ENCODE data around the gene CCDC172. TPM values are rescaled to one million over a fixed set of nuclear protein-coding genes. Genes with fewer than 3 reads are reported as not detected.

The CCDC172 gene
- total and polyA plus RNA-seq, 2 donors (not counting 1 experiment from before 2014, with no cell fraction given), result not detected

- WGBS (ENCODE audit: insufficient coverage), result 100% methylated on average over 1 of the region's 5 CpGs
- H3K9me3 Mint-ChIP-seq (ENCODE audit: insufficient read depth), result no peaks in the 10 kb centered on the region
- H3K27ac ChIP-seq (ENCODE audit: low read length in 2 of 2), result no peak overlapping the region
- H3K27me3 Mint-ChIP-seq, result peaks cover 2% of the 10 kb centered on the region
- H3K36me3 ChIP-seq (replicated peaks in 1 of 2; ENCODE audit: control extremely low read depth in 1 of 2, control insufficient read depth in 1 of 2, extremely low read depth in 1 of 2, insufficient read depth in 2 of 2, low read length in 1 of 2), result no peaks in the 10 kb centered on the region
- no peaks in the 10 kb centered on the region for H3K79me2 ChIP-seq (ENCODE audit: control insufficient read depth, insufficient read depth, low read length)
- intact Hi-C loops (cut with micrococcal nuclease), result no loop called here
- ATAC-seq (ENCODE audit: low read depth) (no peak), DNase-seq (no peak)
- no peaks in the 10 kb centered on the region for H4K20me1 ChIP-seq (ENCODE audit: control insufficient read depth, insufficient read depth, low read length, poor library complexity, severe bottlenecking)
- ChIA-PET CTCF (no interaction called here), POLR2A (no interaction called here)
- no peak overlapping the region for H3K9ac ChIP-seq (ENCODE audit: low read length)
- no peak overlapping the region for H3K4me3 ChIP-seq (ENCODE audit: control extremely low read depth in 1 of 5, extremely low read depth in 1 of 5, insufficient read depth in 1 of 5, low read depth in 2 of 5, low read length in 4 of 5)
- H2AFZ ChIP-seq (ENCODE audit: insufficient read depth, low read depth, low read length, poor library complexity, severe bottlenecking), result no peak overlapping the region
- no peak overlapping the region for H3K4me3 Mint-ChIP-seq
- no peak overlapping the region for H3K4me2 ChIP-seq (replicated peaks; ENCODE audit: low read depth, low read length, poor library complexity, severe bottlenecking)
- H3K27me3 ChIP-seq (replicated peaks in 1 of 4; ENCODE audit: control extremely low read depth in 1 of 4, control insufficient read depth in 3 of 4, insufficient read depth in 4 of 4, low read length in 3 of 4), result no peaks in the 10 kb centered on the region
- H3K4me1 ChIP-seq (ENCODE audit: control insufficient read depth in 2 of 2, insufficient read depth in 2 of 2, low read length in 2 of 2), result no peaks in the 10 kb centered on the region
- H3K27ac Mint-ChIP-seq, result no peak overlapping the region
- no peaks in the 10 kb centered on the region for H3K4me1 Mint-ChIP-seq
- peaks cover 0 to 3% (median 2%) of the 10 kb centered on the region in 3 donors for H3K9me3 ChIP-seq (ENCODE audit: control extremely low read depth in 1 of 3, control insufficient read depth in 2 of 3, insufficient read depth in 1 of 3, low read length in 2 of 3)
- TF ChIP-seq CTCF (IDR thresholded peaks at IDR 0.05), result no peak
- TF ChIP-seq EZH2 (IDR thresholded peaks at IDR 0.05; ENCODE audit: borderline replicate concordance, insufficient read depth, low read depth, low read length, poor library complexity, severe bottlenecking), result no peak
Measured at GRCh38 chr10:116410351-116410750, 86.1 kb downstream of the CCDC172 start.

GRCh38 chr10:116417821-116418220, 93.6 kb downstream of the CCDC172 start:
- ChIA-PET CTCF (no interaction called here), POLR2A (no interaction called here)
- no peak overlapping the region for H2AFZ ChIP-seq (ENCODE audit: insufficient read depth, low read depth, low read length, poor library complexity, severe bottlenecking)
- intact Hi-C loops (cut with micrococcal nuclease), result no loop called here
- no peaks in the 10 kb centered on the region for H3K27me3 ChIP-seq (replicated peaks in 1 of 4; ENCODE audit: control extremely low read depth in 1 of 4, control insufficient read depth in 3 of 4, insufficient read depth in 4 of 4, low read length in 3 of 4)
- TF ChIP-seq EZH2 (IDR thresholded peaks at IDR 0.05; ENCODE audit: borderline replicate concordance, insufficient read depth, low read depth, low read length, poor library complexity, severe bottlenecking), result no peak
- no peak for TF ChIP-seq CTCF (IDR thresholded peaks at IDR 0.05)
- ATAC-seq (ENCODE audit: low read depth) (no peak), DNase-seq (no peak)
- Mint-ChIP-seq H3K9me3 (ENCODE audit: insufficient read depth) (no peaks in the 10 kb centered on the region), H3K27ac (no peak overlapping the region), H3K27me3 (no peaks in the 10 kb centered on the region), H3K4me3 (no peak overlapping the region), H3K4me1 (no peaks in the 10 kb centered on the region)
- no peaks in the 10 kb centered on the region for H4K20me1 ChIP-seq (ENCODE audit: control insufficient read depth, insufficient read depth, low read length, poor library complexity, severe bottlenecking)
- H3K9me3 ChIP-seq (ENCODE audit: control extremely low read depth in 1 of 3, control insufficient read depth in 2 of 3, insufficient read depth in 1 of 3, low read length in 2 of 3), result peaks cover 0 to 2% (median 0%) of the 10 kb centered on the region in 3 donors
- no CpG with 5 or more reads among the region's 2 CpGs for WGBS (ENCODE audit: insufficient coverage)
- H3K79me2 ChIP-seq (ENCODE audit: control insufficient read depth, insufficient read depth, low read length), result no peaks in the 10 kb centered on the region
- H3K4me1 ChIP-seq (ENCODE audit: control insufficient read depth in 2 of 2, insufficient read depth in 2 of 2, low read length in 2 of 2), result no peaks in the 10 kb centered on the region
- no peak overlapping the region for H3K4me3 ChIP-seq (ENCODE audit: control extremely low read depth in 1 of 5, extremely low read depth in 1 of 5, insufficient read depth in 1 of 5, low read depth in 2 of 5, low read length in 4 of 5)
- no peak overlapping the region for H3K9ac ChIP-seq (ENCODE audit: low read length)
- no peak overlapping the region for H3K27ac ChIP-seq (ENCODE audit: low read length in 2 of 2)
- no peaks in the 10 kb centered on the region for H3K36me3 ChIP-seq (replicated peaks in 1 of 2; ENCODE audit: control extremely low read depth in 1 of 2, control insufficient read depth in 1 of 2, extremely low read depth in 1 of 2, insufficient read depth in 2 of 2, low read length in 1 of 2)
- no peak overlapping the region for H3K4me2 ChIP-seq (replicated peaks; ENCODE audit: low read depth, low read length, poor library complexity, severe bottlenecking)
